HG03139 (cell line): ENCODE measurements around the gene ZNF79.

Experiments used
- ATAC-seq: cut with Tn5 transposase; IDR thresholded peaks from one replicate; pipeline ENCODE4 v1.9.1; 2021; ENCODE audit not compliant: unreplicated experiment

The ZNF79 gene

DNA sequence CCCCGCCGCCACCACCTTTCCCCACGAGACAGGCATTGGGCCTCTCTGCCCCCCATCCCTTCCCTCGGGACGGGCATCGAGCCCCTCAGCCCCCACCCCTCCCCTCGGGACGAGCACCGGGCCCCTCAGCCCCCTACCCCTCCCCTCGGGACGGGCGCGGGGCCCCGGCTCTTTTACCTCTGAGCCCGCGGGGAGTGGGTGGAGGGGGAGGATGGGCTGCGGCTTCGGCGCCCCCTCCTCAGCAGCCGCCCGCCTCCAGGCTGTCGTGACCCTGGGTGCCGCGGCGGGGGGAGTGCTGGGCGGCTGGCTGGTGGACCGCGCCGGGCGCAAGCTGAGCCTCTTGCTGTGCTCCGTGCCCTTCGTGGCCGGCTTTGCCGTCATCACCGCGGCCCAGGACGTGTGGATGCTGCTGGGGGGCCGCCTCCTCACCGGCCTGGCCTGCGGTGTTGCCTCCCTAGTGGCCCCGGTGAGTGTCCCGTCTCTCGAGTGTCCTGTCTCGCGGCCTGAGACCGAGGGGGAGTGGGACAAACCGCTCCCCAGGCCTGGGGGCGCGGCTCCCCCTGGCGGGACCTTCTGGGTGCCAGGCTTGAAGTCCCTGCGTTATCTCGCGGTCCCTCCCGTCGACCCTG lies 26.4 kb upstream of the ZNF79 start:
- ATAC-seq, result no peak

DNA sequence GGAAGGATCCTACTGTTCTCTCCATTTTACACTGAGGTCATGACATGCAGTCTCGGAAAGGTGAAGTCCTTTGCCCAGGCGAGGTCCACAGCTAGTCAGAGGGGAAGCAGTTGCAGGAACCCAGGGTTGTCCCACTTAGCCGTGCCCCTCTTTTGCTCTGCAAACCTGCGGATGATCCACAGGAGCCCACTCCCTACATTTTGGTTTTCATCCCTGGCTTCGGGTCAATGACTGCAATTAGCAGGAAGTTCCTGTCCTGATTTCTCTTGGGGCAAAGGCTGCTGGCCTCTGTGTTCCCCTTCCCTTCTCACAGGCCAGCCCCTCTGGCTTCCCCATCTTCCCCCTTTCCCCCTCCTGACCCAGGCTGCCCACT lies 25.9 kb upstream of the ZNF79 start:
- no peak for ATAC-seq

DNA sequence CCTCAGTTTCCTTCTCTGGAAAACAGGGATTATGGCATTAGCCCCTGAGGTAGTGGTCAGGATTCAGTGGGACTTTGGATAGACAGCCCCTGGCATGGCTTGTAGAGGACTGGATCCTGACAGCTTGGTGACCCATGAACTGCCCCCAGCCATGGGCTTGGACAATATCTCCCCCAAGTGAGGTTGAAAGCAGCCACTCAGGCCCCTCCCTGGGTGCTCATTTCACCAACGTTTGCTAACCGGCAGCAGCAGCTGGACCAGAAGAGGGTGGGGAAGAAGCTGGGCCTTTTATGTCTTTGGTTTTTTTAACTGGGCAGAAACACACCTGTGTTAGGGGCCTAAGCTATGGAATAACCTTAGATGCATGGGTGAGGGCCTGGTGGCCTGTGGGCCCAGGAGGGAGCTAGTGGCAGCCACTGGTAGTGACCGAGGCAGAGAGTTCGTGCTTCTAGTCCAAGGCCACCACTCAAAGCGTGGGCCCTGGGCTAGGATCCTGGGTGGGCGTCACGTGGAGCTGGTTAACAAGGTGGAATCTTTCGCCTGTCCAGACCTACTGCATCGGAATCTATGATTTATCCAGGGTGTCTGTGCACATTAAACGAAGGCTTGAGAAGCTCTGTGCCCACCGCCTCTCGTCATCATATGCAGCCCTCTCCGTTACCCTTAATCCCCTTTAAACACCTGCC lies 25.3 kb upstream of the ZNF79 start:
- no peak for ATAC-seq

DNA sequence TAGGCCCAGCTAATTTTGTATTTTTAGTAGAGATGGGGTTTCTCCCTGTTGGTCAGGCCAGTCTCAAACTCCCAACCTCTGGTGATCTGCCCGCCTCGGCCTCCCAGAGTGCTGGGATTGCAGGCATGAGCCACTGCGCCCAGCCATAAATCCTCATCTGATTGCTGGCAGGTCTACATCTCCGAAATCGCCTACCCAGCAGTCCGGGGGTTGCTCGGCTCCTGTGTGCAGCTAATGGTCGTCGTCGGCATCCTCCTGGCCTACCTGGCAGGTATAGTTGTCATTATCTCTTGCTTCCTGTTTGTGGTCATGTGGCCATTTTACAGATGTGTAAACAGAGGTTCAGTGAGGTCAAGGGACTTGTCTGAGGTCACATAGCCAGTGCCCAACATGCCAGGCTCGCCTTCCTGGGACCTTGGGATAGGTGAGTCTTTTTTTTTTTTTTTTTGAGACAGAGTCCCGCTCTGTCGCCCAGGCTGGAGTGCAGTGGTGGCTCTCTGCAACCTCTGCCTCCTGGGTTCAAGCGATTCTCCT lies 24.4 kb upstream of the ZNF79 start:
- no peak for ATAC-seq

DNA sequence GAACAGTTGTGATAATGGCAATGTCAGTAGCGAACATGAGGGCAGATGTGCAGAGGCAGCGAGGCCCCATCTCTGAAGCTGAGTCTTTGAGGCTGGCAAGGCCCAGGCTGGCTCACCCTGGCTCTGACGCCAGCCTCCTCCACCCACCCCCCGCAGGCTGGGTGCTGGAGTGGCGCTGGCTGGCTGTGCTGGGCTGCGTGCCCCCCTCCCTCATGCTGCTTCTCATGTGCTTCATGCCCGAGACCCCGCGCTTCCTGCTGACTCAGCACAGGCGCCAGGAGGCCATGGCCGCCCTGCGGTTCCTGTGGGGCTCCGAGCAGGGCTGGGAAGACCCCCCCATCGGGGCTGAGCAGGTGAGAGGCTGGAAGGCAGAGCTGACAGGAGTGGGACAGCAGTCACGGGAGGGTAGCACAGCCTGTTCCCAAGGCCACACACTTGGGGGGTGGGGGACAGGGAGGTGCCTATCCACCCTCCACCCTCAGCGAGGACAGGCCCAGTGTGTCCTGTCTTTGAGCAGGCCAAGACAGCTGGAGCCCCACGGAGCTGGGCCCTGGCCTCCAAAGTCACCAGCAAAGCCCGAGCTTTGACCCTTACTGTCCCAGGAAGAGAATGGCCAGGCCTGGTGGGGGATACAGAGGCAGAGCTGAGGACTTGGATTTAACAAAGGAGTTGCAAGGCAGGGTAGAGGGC lies 21.6 kb upstream of the ZNF79 start:
- ATAC-seq, result no peak

DNA sequence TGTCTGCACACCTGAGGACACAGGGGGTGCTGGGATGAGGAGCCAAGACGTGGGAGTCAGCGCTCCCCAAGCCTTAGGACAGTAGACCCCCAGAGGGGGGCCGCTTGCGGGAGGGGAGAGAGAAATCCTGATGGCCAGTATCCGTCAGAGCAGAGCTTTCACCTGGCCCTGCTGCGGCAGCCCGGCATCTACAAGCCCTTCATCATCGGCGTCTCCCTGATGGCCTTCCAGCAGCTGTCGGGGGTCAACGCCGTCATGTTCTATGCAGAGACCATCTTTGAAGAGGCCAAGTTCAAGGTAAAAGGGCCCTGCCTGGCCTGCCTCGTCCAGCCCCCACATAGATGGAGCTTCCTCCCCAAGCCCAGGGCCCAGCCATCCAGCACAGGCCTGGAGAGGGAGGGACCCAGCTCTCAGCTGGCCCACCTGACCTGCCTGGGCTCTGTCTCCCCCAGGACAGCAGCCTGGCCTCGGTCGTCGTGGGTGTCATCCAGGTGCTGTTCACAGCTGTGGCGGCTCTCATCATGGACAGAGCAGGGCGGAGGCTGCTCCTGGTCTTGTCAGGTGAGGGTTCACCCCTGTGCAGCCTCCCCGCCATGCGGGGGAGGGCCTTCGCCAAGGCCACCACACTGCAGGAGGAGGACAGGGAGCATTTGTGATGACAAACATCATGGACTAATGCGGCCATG lies 20.5 kb upstream of the ZNF79 start:
- ATAC-seq, result no peak

DNA sequence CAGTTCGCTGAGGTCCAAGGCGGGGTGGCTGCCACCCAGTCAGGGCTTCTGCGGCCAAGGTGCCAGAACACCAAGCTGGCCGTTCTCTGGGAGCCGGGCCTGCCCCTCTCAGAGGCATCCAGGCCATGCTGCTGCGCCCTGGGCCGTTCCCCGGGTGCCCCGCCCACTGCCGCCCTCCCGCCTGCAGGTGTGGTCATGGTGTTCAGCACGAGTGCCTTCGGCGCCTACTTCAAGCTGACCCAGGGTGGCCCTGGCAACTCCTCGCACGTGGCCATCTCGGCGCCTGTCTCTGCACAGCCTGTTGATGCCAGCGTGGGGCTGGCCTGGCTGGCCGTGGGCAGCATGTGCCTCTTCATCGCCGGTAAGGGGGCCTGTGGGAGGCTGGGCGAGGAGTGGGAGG lies 19.6 kb upstream of the ZNF79 start:
- no peak for ATAC-seq

DNA sequence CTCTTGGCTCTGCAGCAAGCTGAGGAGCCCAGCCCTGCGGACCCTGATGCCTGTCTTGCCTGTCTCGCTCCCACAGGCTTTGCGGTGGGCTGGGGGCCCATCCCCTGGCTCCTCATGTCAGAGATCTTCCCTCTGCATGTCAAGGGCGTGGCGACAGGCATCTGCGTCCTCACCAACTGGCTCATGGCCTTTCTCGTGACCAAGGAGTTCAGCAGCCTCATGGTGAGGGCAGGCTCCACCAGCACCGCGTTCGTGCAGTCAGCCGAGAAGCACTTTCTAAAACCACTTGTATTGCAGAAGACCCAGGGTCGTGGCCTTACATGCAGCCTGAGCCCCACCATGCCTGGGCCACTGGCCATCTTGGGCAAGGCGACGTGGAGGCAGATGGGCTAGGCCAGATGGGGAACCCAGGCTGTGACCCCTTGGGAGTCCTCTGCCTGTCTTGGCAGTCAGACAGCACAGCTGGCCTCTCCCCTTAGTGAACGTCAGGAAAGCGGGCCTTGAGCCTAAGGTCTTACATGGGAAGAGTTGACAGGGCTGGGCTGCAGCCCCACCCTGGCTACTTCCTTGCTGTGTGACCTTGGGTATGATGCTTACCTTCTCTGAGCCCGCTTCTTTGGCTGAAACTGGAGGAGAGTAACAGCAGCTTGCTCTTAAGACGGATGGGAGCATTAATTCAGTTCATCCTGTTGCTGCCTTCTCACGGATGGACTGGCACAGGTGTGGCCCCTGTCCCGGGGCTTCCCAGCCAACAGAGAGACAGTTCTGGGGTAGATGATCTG lies 18.6 kb upstream of the ZNF79 start:
- ATAC-seq, result no peak

DNA sequence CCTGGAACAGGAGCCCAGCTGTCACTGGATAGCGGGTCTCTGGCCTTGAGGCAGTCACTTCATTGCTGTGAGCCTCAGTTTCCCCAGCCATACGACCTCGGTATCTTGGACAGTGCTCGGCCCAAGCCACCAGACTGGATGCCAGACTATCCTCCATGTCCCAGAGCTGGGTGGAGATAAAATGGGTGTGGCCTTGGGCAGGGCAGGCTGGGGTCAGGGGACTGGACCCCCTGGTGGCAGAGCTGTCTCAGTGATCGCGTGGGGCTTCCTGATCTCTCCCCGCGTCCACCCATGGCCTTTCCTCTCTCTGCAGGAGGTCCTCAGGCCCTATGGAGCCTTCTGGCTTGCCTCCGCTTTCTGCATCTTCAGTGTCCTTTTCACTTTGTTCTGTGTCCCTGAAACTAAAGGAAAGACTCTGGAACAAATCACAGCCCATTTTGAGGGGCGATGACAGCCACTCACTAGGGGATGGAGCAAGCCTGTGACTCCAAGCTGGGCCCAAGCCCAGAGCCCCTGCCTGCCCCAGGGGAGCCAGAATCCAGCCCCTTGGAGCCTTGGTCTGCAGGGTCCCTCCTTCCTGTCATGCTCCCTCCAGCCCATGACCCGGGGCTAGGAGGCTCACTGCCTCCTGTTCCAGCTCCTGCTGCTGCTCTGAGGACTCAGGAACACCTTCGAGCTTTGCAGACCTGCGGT lies 17.2 kb upstream of the ZNF79 start:
- no peak for ATAC-seq

DNA sequence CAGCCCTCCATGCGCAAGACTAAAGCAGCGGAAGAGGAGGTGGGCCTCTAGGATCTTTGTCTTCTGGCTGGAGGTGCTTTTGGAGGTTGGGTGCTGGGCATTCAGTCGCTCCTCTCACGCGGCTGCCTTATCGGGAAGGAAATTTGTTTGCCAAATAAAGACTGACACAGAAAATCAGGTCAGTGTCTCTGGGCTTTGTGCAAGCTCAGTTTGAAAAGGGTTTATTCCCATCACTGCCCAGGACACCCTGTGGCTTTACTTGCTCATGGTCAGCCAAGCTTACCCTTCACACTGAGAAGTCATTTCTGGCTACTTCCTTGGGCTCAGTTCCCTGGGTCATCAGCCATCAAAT lies 16.7 kb upstream of the ZNF79 start:
- no peak for ATAC-seq

DNA sequence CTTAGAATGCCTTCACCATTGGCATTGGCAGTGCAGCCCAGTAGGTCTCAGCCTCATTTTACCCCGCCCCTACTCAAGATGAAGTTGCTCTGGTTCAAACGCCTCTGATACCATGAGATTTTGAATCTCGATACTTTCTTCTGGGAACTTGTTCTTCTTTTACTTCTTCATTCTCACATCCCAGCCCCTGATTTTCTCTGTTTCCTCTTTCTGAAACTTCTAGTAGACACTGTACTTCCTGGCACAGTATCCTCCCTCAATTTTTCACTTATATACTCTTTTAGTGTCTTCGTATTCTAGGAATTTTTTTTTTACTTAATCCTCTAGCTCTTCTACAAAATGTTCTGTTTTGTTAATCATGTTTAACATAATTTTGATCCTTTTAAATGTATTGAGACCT lies 13.1 kb upstream of the ZNF79 start:
- ATAC-seq, result no peak

DNA sequence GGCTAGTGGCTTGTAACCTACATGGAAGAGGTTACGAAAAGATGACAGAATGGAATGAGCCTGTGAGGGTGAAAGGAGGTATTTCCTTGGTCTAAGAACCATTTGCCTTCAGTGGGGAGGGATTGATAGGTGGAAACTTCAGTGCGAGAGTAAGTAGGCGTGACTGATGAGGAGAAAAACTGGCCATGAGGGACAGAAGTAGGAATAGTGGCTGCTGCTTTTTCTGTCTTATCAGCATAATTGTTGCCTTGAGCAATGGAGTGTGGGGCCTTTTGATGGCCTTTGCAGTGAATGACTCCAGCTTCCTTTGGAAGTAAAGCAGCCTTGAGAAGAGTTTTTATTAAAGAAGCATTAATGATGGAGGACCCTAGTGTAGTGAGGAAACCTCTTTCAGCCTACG lies 9.0 kb upstream of the ZNF79 start:
- ATAC-seq, result no peak

DNA sequence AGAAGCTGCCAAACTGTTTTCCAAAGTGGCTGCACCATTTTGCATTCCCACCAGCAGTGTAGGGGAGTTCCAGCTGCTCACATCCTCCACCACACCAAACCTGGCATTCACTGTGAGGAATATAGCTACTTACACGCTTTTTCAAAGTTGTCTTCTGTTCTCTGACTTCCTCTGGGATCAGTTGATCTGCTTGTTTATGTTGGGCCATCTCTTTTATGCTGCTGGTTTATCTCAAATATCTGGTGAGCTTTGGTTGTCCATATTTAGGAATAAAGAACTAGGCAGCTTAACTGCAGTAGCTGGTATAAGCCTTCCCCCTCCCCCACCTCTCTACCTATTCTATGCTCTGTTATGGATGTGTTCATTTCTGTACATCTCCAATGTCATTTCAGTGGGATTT lies 8.5 kb upstream of the ZNF79 start:
- ATAC-seq, result no peak

DNA sequence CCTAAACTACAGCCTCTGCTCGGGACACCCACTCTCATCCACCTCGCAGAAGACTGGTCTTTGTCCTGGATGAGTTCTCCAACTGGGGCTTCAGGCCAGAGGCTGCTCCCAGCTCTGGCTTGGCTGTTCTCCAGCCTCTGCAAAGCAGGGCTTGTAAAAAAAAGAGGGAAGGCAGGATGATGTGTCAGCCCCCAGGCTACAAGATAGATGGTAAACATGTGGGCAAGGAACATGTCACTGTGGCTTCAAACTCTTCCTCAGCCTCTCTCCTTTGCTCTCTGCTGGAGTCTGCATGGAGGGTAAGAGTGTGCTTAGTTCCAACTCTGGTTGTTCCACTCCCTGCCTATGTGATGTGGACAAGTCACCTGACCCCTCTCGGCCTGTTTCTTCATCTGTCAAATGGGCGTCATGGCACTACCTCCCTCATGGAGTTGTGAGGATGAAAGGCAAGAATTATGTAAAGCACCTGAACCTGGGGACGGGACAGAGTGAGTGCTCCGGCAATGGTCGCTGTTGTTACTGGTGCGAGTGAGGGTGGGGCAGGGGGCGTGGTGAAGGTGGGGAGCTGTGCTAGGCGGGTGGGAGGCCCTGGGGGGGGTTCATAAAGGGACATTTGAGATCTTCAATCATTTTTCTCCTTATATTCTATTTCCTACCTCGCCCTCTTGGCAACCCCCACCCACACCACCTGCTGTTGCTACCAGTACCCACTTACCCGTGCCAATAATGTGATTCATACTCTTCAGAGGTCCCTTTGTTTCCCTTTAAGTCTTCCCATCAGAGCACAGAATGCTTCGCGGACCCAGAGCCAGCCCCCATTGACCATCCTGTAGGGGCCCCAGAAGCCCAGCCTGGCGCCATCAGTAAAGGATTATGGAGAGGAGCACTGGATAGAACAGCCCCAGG lies 6.8 kb upstream of the ZNF79 start:
- ATAC-seq, result no peak

DNA sequence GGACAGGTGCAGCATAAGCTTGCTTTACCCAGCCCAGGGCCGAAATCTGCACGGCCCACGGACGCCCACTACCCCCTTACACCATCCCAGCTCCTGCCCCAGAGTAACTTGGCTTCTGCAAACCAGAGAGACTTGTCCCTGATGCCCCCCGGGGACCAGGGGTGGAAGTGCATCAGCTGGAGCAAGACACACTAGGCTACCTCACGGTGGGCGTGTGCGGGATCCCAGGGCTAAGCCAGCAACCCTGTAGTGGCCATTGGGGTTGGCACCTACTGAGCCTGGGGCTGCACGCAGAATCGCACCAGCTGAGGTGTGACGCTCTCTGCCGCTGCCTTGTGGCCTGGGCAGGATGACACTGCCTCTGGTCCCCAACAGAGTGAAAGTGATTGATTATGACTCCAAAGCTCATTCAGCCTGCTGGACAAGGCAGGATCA lies 6.1 kb upstream of the ZNF79 start:
- ATAC-seq, result no peak

DNA sequence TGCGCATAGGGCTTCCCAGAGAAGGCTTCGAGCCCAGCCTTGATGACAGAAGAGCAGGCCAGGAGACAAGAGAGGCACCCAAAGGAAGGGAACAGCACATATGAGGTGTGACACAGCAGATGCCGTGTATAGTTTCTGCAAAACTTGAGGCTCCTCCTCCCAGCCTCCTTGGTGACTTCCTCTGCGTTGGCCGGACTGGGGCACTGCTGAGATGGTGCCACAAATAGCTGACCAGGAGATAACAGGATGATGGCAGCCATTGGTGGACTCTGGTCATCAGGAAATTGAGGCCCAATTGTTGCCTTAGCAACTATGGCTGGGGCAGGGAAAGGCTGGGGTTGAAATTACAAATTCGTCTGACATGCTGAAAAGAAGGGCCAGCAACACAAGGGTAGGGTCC lies 4.8 kb upstream of the ZNF79 start:
- ATAC-seq, result no peak

DNA sequence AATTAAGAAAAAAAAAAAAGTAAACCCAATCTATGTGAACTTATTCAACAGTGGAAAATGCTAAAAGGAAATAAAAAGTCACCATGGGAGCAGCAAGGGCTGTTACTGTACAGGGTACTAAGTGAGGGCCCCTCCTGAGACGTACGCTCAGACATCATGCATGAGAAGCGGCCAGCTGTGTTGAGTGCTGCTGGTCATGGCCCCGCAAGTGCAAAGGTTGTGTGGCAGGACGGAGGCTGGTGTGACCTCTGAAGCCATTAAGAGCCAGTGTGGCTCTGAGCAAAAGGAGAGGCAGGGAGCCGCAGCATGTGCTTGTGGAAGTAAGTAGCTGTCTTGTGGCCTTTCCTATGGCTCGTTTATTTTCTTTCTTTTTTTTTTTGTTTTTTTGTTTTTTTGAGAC lies 3.1 kb upstream of the ZNF79 start:
- ATAC-seq, result no peak

DNA sequence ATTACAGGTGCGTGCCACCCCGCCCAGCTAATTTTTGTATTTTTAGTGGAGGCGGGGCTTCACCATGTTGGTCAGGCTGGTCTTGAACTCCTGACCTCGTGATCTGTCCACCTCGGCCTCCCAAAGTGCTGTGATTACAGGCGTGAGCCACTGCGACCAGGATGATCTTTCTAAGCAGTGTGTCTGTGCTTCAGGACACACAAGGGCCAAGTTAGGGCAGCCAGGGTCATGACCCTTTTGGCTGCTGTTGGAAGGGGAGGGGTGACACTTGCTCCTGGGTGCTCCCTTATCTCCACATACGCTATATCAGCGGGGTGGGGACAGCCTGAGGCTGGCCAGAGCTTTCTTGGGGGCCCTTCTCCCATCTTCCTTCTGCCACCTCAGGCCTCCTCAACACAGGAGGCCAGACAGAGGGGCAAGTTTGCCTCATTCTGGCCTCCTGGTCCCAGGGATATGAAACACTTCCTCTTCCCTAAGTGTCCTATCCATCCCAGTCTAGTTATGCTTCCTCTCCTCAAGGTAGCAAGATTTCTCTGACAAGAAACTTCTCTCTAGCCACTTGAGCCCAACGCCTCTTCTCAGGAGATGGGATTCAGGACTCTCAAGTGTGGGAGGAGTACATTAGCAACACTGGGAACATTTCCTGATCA lies 1.9 kb upstream of the ZNF79 start:
- no peak for ATAC-seq

DNA sequence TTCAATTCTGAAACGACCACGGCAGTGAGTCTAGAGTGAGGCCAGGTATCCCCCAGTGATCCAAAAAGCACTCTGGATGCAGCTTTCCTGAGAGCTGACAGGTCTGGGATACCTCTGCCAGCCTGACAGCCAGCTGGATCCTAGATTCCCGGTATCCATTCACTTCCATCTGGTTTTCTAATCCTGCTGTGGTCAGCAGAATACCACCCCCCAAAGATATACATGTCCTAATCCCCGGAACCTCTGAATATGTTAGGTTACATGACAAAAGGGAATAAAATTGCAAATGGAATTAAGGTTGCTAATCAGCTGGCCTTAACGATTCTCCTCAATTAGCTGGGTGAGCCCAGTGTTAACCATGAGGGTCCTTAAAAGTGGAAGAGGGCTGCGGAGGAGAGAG lies 1.4 kb upstream of the ZNF79 start:
- no peak for ATAC-seq
